Stomach (tissue), 9 donors: ENCODE results near the gene CDKL1. TPM values are rescaled to one million over a fixed set of nuclear protein-coding genes. Genes with fewer than 3 reads are reported as not detected.

Experiments
- DNase-seq, 2 donors: peaks; one replicate each; pipeline versions ENCODE4 v3.0.0 to v3.0.0-alpha.2; 2013 to 2019
- H3K27ac ChIP-seq, 5 donors: fragments of 200-600 bp in 4 of 5; sonication (generic) in 4 of 5; one replicate each; pipeline ENCODE4 v1.5.1; 2013 to 2019; ENCODE audit warnings: mild to moderate bottlenecking in 1 of 5, moderate library complexity in 1 of 5
- H3K27me3 ChIP-seq, 3 donors: fragments of 200-600 bp; sonication (generic); one replicate each; pipeline ENCODE4 v1.5.1; 2017 to 2019; ENCODE audit warnings: mixed run types in 1 of 3
- H3K36me3 ChIP-seq, 4 donors: fragments of 200-600 bp; sonication (generic); 1 replicate in 3 of 4; 2 replicates in 1 of 4; pipeline ENCODE4 v1.5.1; 2016 to 2019
- H3K4me1 ChIP-seq, 4 donors: fragments of 200-600 bp; sonication (generic); one replicate each; pipeline ENCODE4 v1.5.1; 2016 to 2019
- H3K4me3 ChIP-seq, 4 donors: fragments of 200-600 bp; sonication (generic) in 3 of 4; one replicate each; pipeline ENCODE4 v1.5.1; 2016 to 2019; ENCODE audit warnings: mild to moderate bottlenecking in 1 of 4
- H3K9me3 ChIP-seq, 4 donors: fragments of 200-600 bp; sonication (generic); one replicate each; pipeline ENCODE4 v1.5.1; 2016 to 2019
- CTCF ChIP-seq, 7 experiments: fragments of 450-650 bp in 4 of 7; fragments of 200-600 bp in 3 of 7; sonication (generic) in 3 of 7; IDR thresholded peaks; one replicate each; pipeline ENCODE4 v1.5.1; 2016 to 2019; ENCODE audit warnings: antibody characterized with exemption in 7 of 7, control low read depth in 2 of 7, mild to moderate bottlenecking in 1 of 7
- EP300 ChIP-seq: sonication (generic); formaldehyde crosslinking; IDR thresholded peaks from one replicate; pipeline ENCODE4 v1.6.1; 2017; ENCODE audit warnings: antibody characterized with exemption
- POLR2A ChIP-seq, 4 donors: fragments of 450-650 bp; IDR thresholded peaks; one replicate each; pipeline ENCODE4 v1.6.1; 2016; ENCODE audit warnings: antibody characterized with exemption in 4 of 4, control low read depth in 2 of 4, mild to moderate bottlenecking in 1 of 4, moderate library complexity in 1 of 4
- POLR2AphosphoS5 ChIP-seq, 3 donors: sonication (generic); formaldehyde crosslinking; IDR thresholded peaks; one replicate each; pipeline ENCODE4 v1.6.1; 2016; ENCODE audit warnings: antibody characterized with exemption in 3 of 3
- WGBS, 5 donors: extraction: QIAGEN DNeasy Blood & Tissue Kit in 3 of 5; methylation state at CpG; one replicate each; pipeline versions ENCODE4 v1.1.5 to v1.1.7; 2013 to 2018; 5-methylcytosine and 5-hydroxymethylcytosine counted together
- intact Hi-C: fragments of 100-400 bp; cut with DNase I; formaldehyde crosslinking; loops from one replicate; pipeline ENCODE4 v1.15.1; 2023; ENCODE audit warnings: low total_unique reads
- polyA plus RNA-seq, 3 donors: library from polyadenylated mRNA; stranded (reverse); fragments of 200-250 nt; gene quantifications; one replicate each; pipeline ENCODE4 v1.2.3, GENCODE V29; 2013
- total RNA-seq, 5 donors: library from RNA; depleted of rRNA; stranded (reverse); fragments of >200 nt; gene quantifications; one replicate each; pipeline versions ENCODE4 v1.1.0 to v1.2.3, GENCODE V29; 2014 to 2016
- donor health status: healthy with polysubstance abuse.
- donor health status: Bipolar disorder and iron deficiency.
- donor health status: healthy.

Gene CDKL1
- total and polyA plus RNA-seq, 8 donors, result 0.61 to 174 (median 1.4) TPM; not detected in 1

DNA sequence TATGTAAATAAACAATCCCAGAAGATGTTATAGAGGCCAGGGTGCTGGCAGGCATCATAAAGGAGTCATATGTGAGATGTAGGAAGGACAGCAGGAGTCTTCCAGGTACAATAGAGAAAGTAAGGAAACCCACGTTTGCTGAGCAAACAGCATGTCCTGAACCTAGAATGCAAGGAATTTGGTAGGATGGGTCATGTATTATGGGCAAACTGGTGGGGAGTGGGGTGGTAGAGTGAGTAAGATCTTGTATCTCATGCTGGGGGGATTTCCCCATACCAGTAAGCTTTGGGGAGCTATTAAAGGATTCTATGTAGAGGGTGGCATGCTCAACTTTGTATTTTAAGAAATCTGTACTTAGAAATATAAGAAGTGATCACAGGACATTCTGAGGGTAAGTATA is 41.0 kb downstream of the CDKL1 start:
- H3K4me3 ChIP-seq, result no peak overlapping the region
- no peak for TF ChIP-seq POLR2A (IDR thresholded peaks at IDR 0.05)
- no peak for TF ChIP-seq CTCF (IDR thresholded peaks at IDR 0.05)
- no peak for TF ChIP-seq POLR2AphosphoS5 (IDR thresholded peaks at IDR 0.05)
- no peak for TF ChIP-seq EP300
- no peak for DNase-seq
- intact Hi-C loops, result no loop called here
- H3K27ac ChIP-seq, result no peak overlapping the region
- no peaks in the 10 kb centered on the region for H3K9me3 ChIP-seq
- H3K4me1 ChIP-seq, result peaks cover 0 to 9% (median 4%) of the 10 kb centered on the region in 4 donors
- 53 to 86% (median 74%) methylated on average over 1 of the region's 1 CpG for WGBS, 5 donors
- no peaks in the 10 kb centered on the region for H3K27me3 ChIP-seq
- peaks cover 0 to 5% (median 1%) of the 10 kb centered on the region in 4 donors for H3K36me3 ChIP-seq

DNA sequence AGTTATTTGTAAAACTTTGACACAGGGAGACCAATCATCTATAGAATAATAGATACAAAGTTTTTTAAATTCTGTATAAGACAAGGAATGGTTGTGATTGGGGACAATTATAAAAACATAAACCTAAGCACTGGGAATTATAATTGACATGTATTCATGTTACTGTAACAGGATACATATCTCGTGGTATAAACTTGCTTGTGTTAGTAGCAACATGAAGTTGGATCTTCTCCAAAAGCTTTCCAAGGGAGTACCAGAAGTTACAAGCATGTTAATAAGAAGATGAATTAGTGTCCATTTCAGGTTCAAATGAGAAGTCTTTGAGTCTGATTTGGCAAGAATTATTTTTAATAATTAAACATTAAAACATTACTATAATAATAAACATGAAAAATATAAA is 42.2 kb downstream of the CDKL1 start:
- Histone ChIP-seq H3K27me3 (no peaks in the 10 kb centered on the region), H3K4me1 (no peaks in the 10 kb centered on the region), H3K9me3 (no peaks in the 10 kb centered on the region), H3K36me3 (peaks cover 0 to 5% (median 1%) of the 10 kb centered on the region in 4 donors), H3K4me3 (no peak overlapping the region), H3K27ac (no peak overlapping the region)
- 0 to 54% (median 38%) methylated on average over 1 of the region's 1 CpG for WGBS, 5 donors
- intact Hi-C loops, result no loop called here
- DNase-seq, result no peak
- TF ChIP-seq POLR2AphosphoS5 (IDR thresholded peaks at IDR 0.05) (no peak), EP300 (no peak), CTCF (IDR thresholded peaks at IDR 0.05) (no peak), POLR2A (IDR thresholded peaks at IDR 0.05) (no peak)

GRCh38 chr14:50353126-50353525 is 43.6 kb downstream of the CDKL1 start:
- Histone ChIP-seq H3K4me3 (no peak overlapping the region), H3K36me3 (peaks cover 0 to 5% (median 1%) of the 10 kb centered on the region in 4 donors), H3K27me3 (no peaks in the 10 kb centered on the region), H3K4me1 (peaks cover 0 to 2% (median 0%) of the 10 kb centered on the region in 4 donors), H3K9me3 (no peaks in the 10 kb centered on the region), H3K27ac (no peak overlapping the region)
- intact Hi-C loops, result no loop called here
- no peak for TF ChIP-seq POLR2AphosphoS5 (IDR thresholded peaks at IDR 0.05)
- TF ChIP-seq POLR2A (IDR thresholded peaks at IDR 0.05), result no peak
- no peak for TF ChIP-seq CTCF (IDR thresholded peaks at IDR 0.05)
- TF ChIP-seq EP300, result no peak
- WGBS, 5 donors, result 83 to 89% (median 85%) methylated on average over 4 of the region's 4 CpGs
- no peak for DNase-seq

GRCh38 chr14:50352584-50352983 is 44.1 kb downstream of the CDKL1 start:
- no peak for DNase-seq
- H3K4me1 ChIP-seq, result peaks cover 0 to 7% (median 3%) of the 10 kb centered on the region in 4 donors
- H3K27me3 ChIP-seq, result no peaks in the 10 kb centered on the region
- no peak for TF ChIP-seq EP300
- TF ChIP-seq POLR2A (IDR thresholded peaks at IDR 0.05), result no peak
- no peak for TF ChIP-seq CTCF (IDR thresholded peaks at IDR 0.05)
- no peak for TF ChIP-seq POLR2AphosphoS5 (IDR thresholded peaks at IDR 0.05)
- no peak overlapping the region for H3K27ac ChIP-seq
- no peaks in the 10 kb centered on the region for H3K9me3 ChIP-seq
- H3K36me3 ChIP-seq, result peaks cover 0 to 3% (median under 1%) of the 10 kb centered on the region in 4 donors
- no peak overlapping the region for H3K4me3 ChIP-seq
- WGBS, 5 donors, result 78 to 88% (median 83%) methylated on average over 4 of the region's 4 CpGs
- intact Hi-C loops, result no loop called here
